GM23338 (cell line): ENCODE results near the gene GPNMB. TPM values are rescaled to one million over a fixed set of nuclear protein-coding genes. Genes with fewer than 3 reads are reported as not detected.

Experiments used
- ATAC-seq: fragments of 200-7000 bp; cut with Tn5 transposase; 3 replicates; pipeline ENCODE4 v1.9.1; 2020
- DNase-seq: peaks from one replicate; pipeline ENCODE4 v3.0.0-alpha.2; 2015; ENCODE audit warnings: low spot score
- H2AFZ ChIP-seq: fragments of 200-600 bp; sonication (generic); 2 replicates; pipeline ENCODE4 v1.8.0; 2016; ENCODE audit warnings: antibody characterized with exemption, mild to moderate bottlenecking, moderate library complexity
- H3F3A ChIP-seq: fragments of 200-600 bp; sonication (generic); replicated peaks from 2 replicates; pipeline ENCODE4 v1.8.0; 2017; ENCODE audit warnings: antibody characterized with exemption, mixed run types, low read depth
- H3K27ac ChIP-seq: fragments of 200-600 bp; sonication (generic); 2 replicates; pipeline ENCODE4 v1.6.1; 2016; ENCODE audit warnings: low read depth
- H3K27me3 ChIP-seq: fragments of 200-600 bp; sonication (generic); 2 replicates; pipeline ENCODE4 v1.8.0; 2016; ENCODE audit warnings: mild to moderate bottlenecking, mixed run types, moderate library complexity; ENCODE audit not compliant: insufficient read depth
- H3K36me3 ChIP-seq: fragments of 200-600 bp; sonication (generic); 2 replicates; pipeline ENCODE4 v1.8.0; 2016; ENCODE audit warnings: mild to moderate bottlenecking; ENCODE audit not compliant: insufficient read depth
- H3K4me1 ChIP-seq: fragments of 200-600 bp; sonication (generic); 2 replicates; pipeline ENCODE4 v1.8.0; 2016; ENCODE audit warnings: mild to moderate bottlenecking, moderate library complexity; ENCODE audit not compliant: insufficient read depth
- H3K4me2 ChIP-seq: fragments of 200-600 bp; sonication (generic); 2 replicates; pipeline ENCODE4 v1.7.1; 2017; ENCODE audit warnings: mixed run types
- H3K4me3 ChIP-seq: fragments of 200-600 bp; sonication (generic); 2 replicates; pipeline ENCODE4 v1.6.1; 2016; ENCODE audit warnings: mixed run types
- H3K79me2 ChIP-seq: fragments of 200-600 bp; sonication (generic); replicated peaks from 2 replicates; pipeline ENCODE4 v1.8.0; 2017; ENCODE audit warnings: mild to moderate bottlenecking; ENCODE audit not compliant: insufficient read depth
- H3K9me2 ChIP-seq: fragments of 200-600 bp; sonication (generic); 2 replicates; pipeline ENCODE4 v1.8.0; 2017; ENCODE audit not compliant: insufficient read depth
- H4K20me1 ChIP-seq: fragments of 200-600 bp; sonication (generic); replicated peaks from 2 replicates; pipeline ENCODE4 v1.8.0; 2017; ENCODE audit warnings: mild to moderate bottlenecking; ENCODE audit not compliant: insufficient read depth
- H3K27ac Mint-ChIP-seq: 2 replicates; pipeline ENCODE4 v1.8.0; 2020; ENCODE audit warnings: inconsistent platforms, mild to moderate bottlenecking, moderate library complexity, mixed read lengths
- H3K27me3 Mint-ChIP-seq: 3 replicates; pipeline ENCODE4 v1.8.0; 2022; ENCODE audit warnings: low read depth, mild to moderate bottlenecking, moderate library complexity, mixed read lengths, inconsistent platforms; ENCODE audit not compliant: insufficient read depth, poor library complexity
- H3K36me3 Mint-ChIP-seq: 3 replicates; pipeline ENCODE4 v1.8.0; 2021; ENCODE audit warnings: low read depth, mild to moderate bottlenecking, inconsistent platforms, moderate library complexity, mixed read lengths
- H3K4me1 Mint-ChIP-seq: 3 replicates; pipeline ENCODE4 v1.8.0; 2020; ENCODE audit warnings: mild to moderate bottlenecking, inconsistent platforms, mixed read lengths
- H3K4me3 Mint-ChIP-seq: 3 replicates; pipeline ENCODE4 v1.8.0; 2021; ENCODE audit warnings: moderate library complexity, mild to moderate bottlenecking, inconsistent platforms, mixed read lengths
- H3K9me3 Mint-ChIP-seq: 3 replicates; pipeline ENCODE4 v1.8.0; 2020; ENCODE audit warnings: moderate library complexity, mild to moderate bottlenecking, inconsistent platforms, mixed read lengths
- CREB1 ChIP-seq: fragments of 250-450 bp; sonication (Bioruptor Pico); IDR thresholded peaks from 2 replicates; pipeline ENCODE4 v1.5.0; 2020; ENCODE audit warnings: low read depth, mild to moderate bottlenecking, moderate library complexity
- CTCF ChIP-seq, 2 experiments: fragments of 200-600 bp in 1 of 2; sonication (generic) in 1 of 2; conservative IDR thresholded peaks; 2 replicates each; pipeline versions ENCODE4 v1.5.1 to v1.6.1; 2016 to 2017; ENCODE audit warnings: antibody characterized with exemption in 2 of 2, low read depth in 2 of 2, mild to moderate bottlenecking in 2 of 2, moderate library complexity in 1 of 2
- ETS1 ChIP-seq: IDR thresholded peaks from 2 replicates; pipeline ENCODE4 v1.6.1; 2016; ENCODE audit warnings: antibody characterized with exemption
- EZH2 ChIP-seq: fragments of 200-600 bp; sonication (generic); IDR thresholded peaks from one replicate; pipeline ENCODE4 v1.8.0; 2017; ENCODE audit warnings: antibody characterized with exemption, mild to moderate bottlenecking, low read depth; ENCODE audit not compliant: unreplicated experiment
- EZH2phosphoT487 ChIP-seq: fragments of 200-600 bp; sonication (generic); IDR thresholded peaks from one replicate; pipeline ENCODE4 v1.8.1; 2018; ENCODE audit warnings: antibody characterized with exemption; ENCODE audit not compliant: unreplicated experiment
- JUNB ChIP-seq: IDR thresholded peaks from one replicate; pipeline ENCODE4 v1.6.1; 2016; ENCODE audit warnings: antibody characterized with exemption; ENCODE audit not compliant: unreplicated experiment
- NANOG ChIP-seq: IDR thresholded peaks from 2 replicates; pipeline ENCODE4 v1.6.1; 2016; ENCODE audit warnings: antibody characterized with exemption, borderline replicate concordance
- POLR2AphosphoS5 ChIP-seq: IDR thresholded peaks from 2 replicates; pipeline ENCODE4 v1.6.1; 2016; ENCODE audit warnings: antibody characterized with exemption, low read depth
- REST ChIP-seq: IDR thresholded peaks from one replicate; pipeline ENCODE4 v1.6.1; 2018; ENCODE audit warnings: antibody characterized with exemption; ENCODE audit not compliant: unreplicated experiment
- STAT1 ChIP-seq: IDR thresholded peaks from one replicate; pipeline ENCODE4 v1.6.1; 2016; ENCODE audit warnings: antibody characterized with exemption; ENCODE audit not compliant: unreplicated experiment
- ZNF114 ChIP-seq: fragments of 250-450 bp; sonication (Bioruptor Pico); IDR thresholded peaks from 2 replicates; pipeline ENCODE4 v1.5.0; 2020; ENCODE audit warnings: mild to moderate bottlenecking, moderate library complexity
- ZNF331 ChIP-seq: fragments of 250-450 bp; sonication (Bioruptor Pico); IDR thresholded peaks from 2 replicates; pipeline ENCODE4 v1.5.0; 2020; ENCODE audit warnings: low read depth, mild to moderate bottlenecking, moderate library complexity
- ZNF462 ChIP-seq: fragments of 250-450 bp; sonication (Bioruptor Pico); IDR thresholded peaks from 2 replicates; pipeline ENCODE4 v1.5.0; 2020; ENCODE audit warnings: mild to moderate bottlenecking, moderate library complexity
- polyA plus RNA-seq: library from polyadenylated mRNA; unstranded; fragments of >200 nt; fragmentation: Nextera tagmentation; extraction: Ambion mirVana; gene quantifications from 2 replicates; pipeline ENCODE4 v1.2.1, GENCODE V29; 2016
- total RNA-seq: library from RNA; depleted of rRNA; stranded (reverse); fragments of >200 nt; shearing (Covaris generic); gene quantifications from 2 replicates; pipeline ENCODE4 v1.2.3, GENCODE V29; 2014

The GPNMB gene
- total and polyA plus RNA-seq, 2 experiments from 2014 or later, result 0.76 to 1.2 TPM

- Histone ChIP-seq H3K79me2 (no peaks in the 10 kb centered on the region), H3K27ac (no peak overlapping the region), H4K20me1 (no peaks in the 10 kb centered on the region), H3F3A (no peaks in the 10 kb centered on the region), H3K36me3 (no peaks in the 10 kb centered on the region), H3K9me2 (no peaks in the 10 kb centered on the region), H3K27me3 (no peaks in the 10 kb centered on the region), H3K4me3 (no peak overlapping the region), H3K4me2 (no peak overlapping the region), H2AFZ (0 out of 2 replicates have a peak overlapping the region, but pooled peaks have one; percentile 18), H3K4me1 (peaks cover 11% of the 10 kb centered on the region; the same call in 1 of the 2 replicates)
- Mint-ChIP-seq H3K27ac (no peak overlapping the region), H3K4me3 (no peak overlapping the region), H3K36me3 (no peaks in the 10 kb centered on the region), H3K4me1 (peaks cover 15% of the 10 kb centered on the region; the same call in 2 of the 3 replicates), H3K27me3 (peaks cover 4% of the 10 kb centered on the region), H3K9me3 (no peaks in the 10 kb centered on the region)
- ATAC-seq, result no peak
- no peak for TF ChIP-seq ZNF331 (CRISPR knock-in tag)
- no peak for TF ChIP-seq EZH2
- no peak for TF ChIP-seq POLR2AphosphoS5
- no peak for TF ChIP-seq NANOG
- no peak for TF ChIP-seq EZH2phosphoT487
- no peak for TF ChIP-seq ETS1
- TF ChIP-seq ZNF462, result no peak
- no peak for TF ChIP-seq STAT1
- TF ChIP-seq ZNF114 (CRISPR knock-in tag), result no peak
- TF ChIP-seq CTCF (conservative IDR thresholded peaks at IDR 0.05; ENCODE audit: low read depth in 2 of 2), result no peak
- TF ChIP-seq JUNB, result no peak
- no peak for TF ChIP-seq REST
- TF ChIP-seq CREB1, result no peak
- DNase-seq, result no peak
Measured at GRCh38 chr7:23293500-23294073, 47.0 kb downstream of the GPNMB start.
